Neural cell (in vitro differentiated cells): Measurements from ENCODE around the gene RAB15. TPM values are rescaled to one million over a fixed set of nuclear protein-coding genes. Genes with fewer than 3 reads are reported as not detected.

Experiments
- H2AFZ ChIP-seq: fragments of 200-600, 300-800 bp; sonication (generic), shearing (Covaris generic); 2 replicates; pipeline ENCODE4 v1.6.0; 2014; ENCODE audit warnings: low read depth, mild to moderate bottlenecking, antibody characterized with exemption, low read length, moderate library complexity
- H3F3A ChIP-seq: fragments of 200-600 bp; shearing (Covaris generic); 2 replicates; pipeline ENCODE4 v1.6.1; 2016; ENCODE audit warnings: mild to moderate bottlenecking, moderate library complexity, mixed read lengths, antibody characterized with exemption, low read length; ENCODE audit not compliant: insufficient read depth, poor library complexity, severe bottlenecking
- H3K27ac ChIP-seq: fragments of 200-600, 300-800 bp; sonication (generic), shearing (Covaris generic); 2 replicates; pipeline ENCODE4 v1.5.1; 2014; ENCODE audit warnings: mild to moderate bottlenecking, low read length, moderate library complexity
- H3K27me3 ChIP-seq: fragments of 300-800, 200-600 bp; sonication (generic), shearing (Covaris generic); 2 replicates; pipeline ENCODE4 v1.6.0; 2014; ENCODE audit warnings: mild to moderate bottlenecking, low read depth, low read length, moderate library complexity; ENCODE audit not compliant: insufficient read depth
- H3K36me3 ChIP-seq: fragments of 300-800, 200-600 bp; sonication (generic), shearing (Covaris generic); 2 replicates; pipeline ENCODE4 v1.5.1; 2014; ENCODE audit warnings: mild to moderate bottlenecking, antibody characterized with exemption, low read length, moderate library complexity; ENCODE audit not compliant: insufficient read depth
- H3K4me2 ChIP-seq: fragments of 300-800, 200-600 bp; sonication (generic), shearing (Covaris generic); 2 replicates; pipeline ENCODE4 v1.6.0; 2014; ENCODE audit warnings: mild to moderate bottlenecking, low read length
- H3K4me3 ChIP-seq: fragments of 300-800, 200-600 bp; sonication (generic), shearing (Covaris generic); 2 replicates; pipeline ENCODE4 v1.5.1; 2014; ENCODE audit warnings: mild to moderate bottlenecking, low read length, moderate library complexity
- H3K79me2 ChIP-seq: fragments of 200-600 bp; shearing (Covaris generic); replicated peaks from 2 replicates; pipeline ENCODE4 v1.6.0; 2014; ENCODE audit warnings: mild to moderate bottlenecking, low read length, moderate library complexity; ENCODE audit not compliant: insufficient read depth
- H3K9ac ChIP-seq: fragments of 300-800, 200-600 bp; sonication (generic), shearing (Covaris generic); 2 replicates; pipeline ENCODE4 v1.6.1; 2016; ENCODE audit warnings: mild to moderate bottlenecking, low read length, mixed read lengths
- H3K9me2 ChIP-seq: fragments of 200-600 bp; shearing (Covaris generic); 2 replicates; pipeline ENCODE4 v1.6.1; 2016; ENCODE audit warnings: mild to moderate bottlenecking, low read length, mixed read lengths; ENCODE audit not compliant: insufficient read depth
- H3K9me3 ChIP-seq: fragments of 200-600, 300-800 bp; sonication (generic), shearing (Covaris generic); 2 replicates; pipeline ENCODE4 v1.6.1; 2016; ENCODE audit warnings: mild to moderate bottlenecking, mixed run types, low read length, moderate library complexity, mixed read lengths
- H4K20me1 ChIP-seq: fragments of 200-600 bp; shearing (Covaris generic); 2 replicates; pipeline ENCODE4 v1.6.1; 2016; ENCODE audit warnings: mild to moderate bottlenecking, mixed run types; ENCODE audit not compliant: insufficient read depth
- CTCF ChIP-seq: fragments of 450-650 bp; IDR thresholded peaks from 2 replicates; pipeline ENCODE4 v1.5.1; 2014; ENCODE audit warnings: antibody characterized with exemption, mild to moderate bottlenecking, moderate library complexity; ENCODE audit not compliant: poor library complexity, severe bottlenecking
- EP300 ChIP-seq: fragments of 450-650 bp; conservative IDR thresholded peaks from 2 replicates; pipeline ENCODE4 v1.6.1; 2014; ENCODE audit warnings: antibody characterized with exemption, mild to moderate bottlenecking, moderate library complexity; ENCODE audit not compliant: poor library complexity, severe bottlenecking
- EZH2 ChIP-seq: fragments of 200-600, 300-800 bp; shearing (Covaris generic), sonication (generic); IDR thresholded peaks from 2 replicates; pipeline ENCODE4 v1.6.1; 2014; ENCODE audit warnings: antibody characterized with exemption, low read length, borderline replicate concordance, mild to moderate bottlenecking; ENCODE audit not compliant: insufficient read depth, poor library complexity, severe bottlenecking
- MXI1 ChIP-seq: fragments of 450-650 bp; conservative IDR thresholded peaks from 2 replicates; pipeline ENCODE4 v1.6.1; 2014; ENCODE audit warnings: antibody characterized with exemption, mild to moderate bottlenecking; ENCODE audit not compliant: poor library complexity, severe bottlenecking
- POLR2AphosphoS5 ChIP-seq: IDR thresholded peaks from 2 replicates; pipeline ENCODE4 v1.6.1; 2012
- RAD21 ChIP-seq: fragments of 450-650 bp; conservative IDR thresholded peaks from 2 replicates; pipeline ENCODE4 v1.6.1; 2014; ENCODE audit warnings: antibody characterized with exemption, mild to moderate bottlenecking, moderate library complexity
- SMC3 ChIP-seq: fragments of 450-650 bp; conservative IDR thresholded peaks from 2 replicates; pipeline ENCODE4 v1.6.1; 2014; ENCODE audit warnings: antibody characterized with exemption, mild to moderate bottlenecking, moderate library complexity; ENCODE audit not compliant: poor library complexity
- TAF1 ChIP-seq: IDR thresholded peaks from 2 replicates; pipeline ENCODE4 v1.6.1; 2012; ENCODE audit warnings: low read depth
- polyA plus RNA-seq: library from polyadenylated mRNA; depleted of rRNA; stranded (reverse); fragments of >200 nt; gene quantifications from 2 replicates; pipeline ENCODE4 v1.2.3, GENCODE V29; 2014
- TF ChIP-seq, protein P1 (sequence below): IDR thresholded peaks from 2 replicates; pipeline ENCODE4 v1.6.1; 2012; ENCODE audit warnings: borderline replicate concordance

The RAB15 gene
- polyA plus RNA-seq, 1 donor from 2014 or later: 42.0 TPM

DNA sequence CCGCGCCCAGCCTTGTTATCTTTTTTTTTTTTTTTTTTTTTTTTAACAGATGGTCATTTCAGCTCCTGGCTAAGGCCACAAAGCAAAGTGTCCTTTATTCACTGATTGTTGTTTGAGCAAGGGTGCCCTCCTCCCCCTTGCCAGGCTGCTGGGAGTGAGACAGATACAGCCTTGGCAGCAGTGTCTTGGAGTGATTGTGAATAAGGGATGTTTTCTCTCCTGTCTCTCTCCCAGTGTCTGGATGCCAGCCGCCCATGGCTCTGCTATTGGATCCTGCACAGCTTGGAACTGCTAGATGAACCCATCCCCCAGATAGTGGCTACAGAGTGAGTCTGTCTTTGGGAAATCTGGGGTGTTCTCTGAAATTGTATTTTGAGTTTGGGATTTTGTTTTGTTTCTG, 43.3 kb upstream of the RAB15 start:
- H4K20me1 ChIP-seq: no peaks in the 10 kb centered on the region
- H2AFZ ChIP-seq: no peak overlapping the region
- H3K27me3 ChIP-seq: no peaks in the 10 kb centered on the region
- H3K36me3 ChIP-seq: peaks cover 4% of the 10 kb centered on the region
- H3K9me3 ChIP-seq: no peaks in the 10 kb centered on the region
- H3K79me2 ChIP-seq: no peaks in the 10 kb centered on the region
- no peaks in the 10 kb centered on the region for H3F3A ChIP-seq
- H3K9me2 ChIP-seq: no peaks in the 10 kb centered on the region
- H3K4me3 ChIP-seq: no peak overlapping the region
- no peak for TF ChIP-seq RAD21
- TF ChIP-seq SMC3: no peak
- TF ChIP-seq, protein P1, sequence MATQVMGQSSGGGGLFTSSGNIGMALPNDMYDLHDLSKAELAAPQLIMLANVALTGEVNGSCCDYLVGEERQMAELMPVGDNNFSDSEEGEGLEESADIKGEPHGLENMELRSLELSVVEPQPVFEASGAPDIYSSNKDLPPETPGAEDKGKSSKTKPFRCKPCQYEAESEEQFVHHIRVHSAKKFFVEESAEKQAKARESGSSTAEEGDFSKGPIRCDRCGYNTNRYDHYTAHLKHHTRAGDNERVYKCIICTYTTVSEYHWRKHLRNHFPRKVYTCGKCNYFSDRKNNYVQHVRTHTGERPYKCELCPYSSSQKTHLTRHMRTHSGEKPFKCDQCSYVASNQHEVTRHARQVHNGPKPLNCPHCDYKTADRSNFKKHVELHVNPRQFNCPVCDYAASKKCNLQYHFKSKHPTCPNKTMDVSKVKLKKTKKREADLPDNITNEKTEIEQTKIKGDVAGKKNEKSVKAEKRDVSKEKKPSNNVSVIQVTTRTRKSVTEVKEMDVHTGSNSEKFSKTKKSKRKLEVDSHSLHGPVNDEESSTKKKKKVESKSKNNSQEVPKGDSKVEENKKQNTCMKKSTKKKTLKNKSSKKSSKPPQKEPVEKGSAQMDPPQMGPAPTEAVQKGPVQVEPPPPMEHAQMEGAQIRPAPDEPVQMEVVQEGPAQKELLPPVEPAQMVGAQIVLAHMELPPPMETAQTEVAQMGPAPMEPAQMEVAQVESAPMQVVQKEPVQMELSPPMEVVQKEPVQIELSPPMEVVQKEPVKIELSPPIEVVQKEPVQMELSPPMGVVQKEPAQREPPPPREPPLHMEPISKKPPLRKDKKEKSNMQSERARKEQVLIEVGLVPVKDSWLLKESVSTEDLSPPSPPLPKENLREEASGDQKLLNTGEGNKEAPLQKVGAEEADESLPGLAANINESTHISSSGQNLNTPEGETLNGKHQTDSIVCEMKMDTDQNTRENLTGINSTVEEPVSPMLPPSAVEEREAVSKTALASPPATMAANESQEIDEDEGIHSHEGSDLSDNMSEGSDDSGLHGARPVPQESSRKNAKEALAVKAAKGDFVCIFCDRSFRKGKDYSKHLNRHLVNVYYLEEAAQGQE: no peak
- no peak for TF ChIP-seq CTCF
- TF ChIP-seq EP300: no peak
- no peak for TF ChIP-seq POLR2AphosphoS5
- TF ChIP-seq TAF1: no peak
- no peak for TF ChIP-seq EZH2
- TF ChIP-seq MXI1: no peak
- H3K4me2 ChIP-seq: no peak overlapping the region
- no peak overlapping the region for H3K27ac ChIP-seq
- no peak overlapping the region for H3K9ac ChIP-seq

GRCh38 chr14:65012353-65012752, 40.2 kb upstream of the RAB15 start:
- H3F3A ChIP-seq: no peaks in the 10 kb centered on the region
- no peaks in the 10 kb centered on the region for H3K9me3 ChIP-seq
- H4K20me1 ChIP-seq: no peaks in the 10 kb centered on the region
- H3K4me3 ChIP-seq: no peak overlapping the region
- no peaks in the 10 kb centered on the region for H3K27me3 ChIP-seq
- TF ChIP-seq EZH2: no peak
- H3K9ac ChIP-seq: no peak overlapping the region
- H3K9me2 ChIP-seq: no peaks in the 10 kb centered on the region
- H2AFZ ChIP-seq: no peak overlapping the region
- no peaks in the 10 kb centered on the region for H3K79me2 ChIP-seq
- H3K4me2 ChIP-seq: no peak overlapping the region
- H3K36me3 ChIP-seq: peaks cover 4% of the 10 kb centered on the region
- H3K27ac ChIP-seq: no peak overlapping the region

DNA sequence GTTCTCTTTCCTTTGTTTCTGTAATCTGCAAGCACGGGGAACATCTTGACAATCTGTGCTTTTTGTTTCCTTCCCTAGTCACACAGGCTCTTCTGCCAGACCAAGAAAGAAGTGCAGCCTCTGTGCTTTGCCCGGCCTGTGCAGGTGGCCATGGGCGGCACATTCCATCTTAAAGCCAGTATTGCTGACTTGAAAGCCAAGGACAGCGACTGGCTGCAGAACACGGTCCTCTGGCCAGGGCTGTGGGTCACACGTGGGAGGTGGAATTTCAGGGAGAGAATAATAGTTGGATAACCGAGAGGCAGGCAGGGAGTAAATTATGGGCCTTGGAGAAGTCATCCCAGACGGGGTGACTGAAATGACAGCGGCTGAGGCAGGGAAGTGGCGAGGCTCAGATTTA, 39.4 kb upstream of the RAB15 start:
- Histone ChIP-seq H3K9me3 (no peaks in the 10 kb centered on the region), H3K27ac (no peak overlapping the region), H4K20me1 (no peaks in the 10 kb centered on the region), H3K4me3 (no peak overlapping the region), H3K36me3 (peaks cover 3% of the 10 kb centered on the region), H3K9me2 (no peaks in the 10 kb centered on the region), H3K4me2 (no peak overlapping the region), H3F3A (no peaks in the 10 kb centered on the region), H2AFZ (no peak overlapping the region), H3K79me2 (no peaks in the 10 kb centered on the region), H3K27me3 (no peaks in the 10 kb centered on the region), H3K9ac (no peak overlapping the region)
- TF ChIP-seq EZH2: no peak
